Measurements from ENCODE around the gene USF3. TPM values are rescaled to one million over a fixed set of nuclear protein-coding genes. Genes with fewer than 3 reads are reported as not detected.

USF3 gene
- total RNA-seq, 4 donors from 2014 or later: 21.4 to 33.4 (median 26.3) TPM

Small RNA genes within 50 kb of the gene (small RNA-seq; reads per million reads assigned to genes)
- not detected for gene RN7SL767P

Other genes with a start within 250 kb of the USF3 start
- 10 to 100 TPM; 25.0 to 61.9 (median 30.5) TPM for gene SPICE1, start 181.5 kb downstream of the USF3 start, total RNA-seq
- 1 to 10 TPM in 3 of 4 donors, under 1 TPM in 1; 0.98 to 3.1 (median 2.6) TPM for gene SIDT1, start 164.1 kb downstream of the USF3 start, total RNA-seq
- gene NAA50, start 49.6 kb upstream of the USF3 start, total RNA-seq: 100 to 1,000 TPM; 110 to 133 (median 119) TPM
- gene ATP6V1A, start 50.4 kb upstream of the USF3 start, total RNA-seq: 100 to 1,000 TPM in 2 of 4 donors, 10 to 100 TPM in 2; 75.4 to 157 (median 112) TPM
- gene GRAMD1C, start 142.1 kb upstream of the USF3 start, total RNA-seq: 10 to 100 TPM in 2 of 4 donors, 1 to 10 TPM in 2; 5.8 to 20.2 (median 9.1) TPM

All from thyroid gland (tissue), 4 donors.